Smooth muscle cell of the brain vasculature (primary cell): Measurements from ENCODE around the gene ST6GALNAC6.

ENCODE experiments used
- DNase-seq: peaks from one replicate; pipeline ENCODE4 v3.0.0-alpha.2; 2012; ENCODE audit warnings: low read depth, low spot score

ST6GALNAC6 gene

DNA sequence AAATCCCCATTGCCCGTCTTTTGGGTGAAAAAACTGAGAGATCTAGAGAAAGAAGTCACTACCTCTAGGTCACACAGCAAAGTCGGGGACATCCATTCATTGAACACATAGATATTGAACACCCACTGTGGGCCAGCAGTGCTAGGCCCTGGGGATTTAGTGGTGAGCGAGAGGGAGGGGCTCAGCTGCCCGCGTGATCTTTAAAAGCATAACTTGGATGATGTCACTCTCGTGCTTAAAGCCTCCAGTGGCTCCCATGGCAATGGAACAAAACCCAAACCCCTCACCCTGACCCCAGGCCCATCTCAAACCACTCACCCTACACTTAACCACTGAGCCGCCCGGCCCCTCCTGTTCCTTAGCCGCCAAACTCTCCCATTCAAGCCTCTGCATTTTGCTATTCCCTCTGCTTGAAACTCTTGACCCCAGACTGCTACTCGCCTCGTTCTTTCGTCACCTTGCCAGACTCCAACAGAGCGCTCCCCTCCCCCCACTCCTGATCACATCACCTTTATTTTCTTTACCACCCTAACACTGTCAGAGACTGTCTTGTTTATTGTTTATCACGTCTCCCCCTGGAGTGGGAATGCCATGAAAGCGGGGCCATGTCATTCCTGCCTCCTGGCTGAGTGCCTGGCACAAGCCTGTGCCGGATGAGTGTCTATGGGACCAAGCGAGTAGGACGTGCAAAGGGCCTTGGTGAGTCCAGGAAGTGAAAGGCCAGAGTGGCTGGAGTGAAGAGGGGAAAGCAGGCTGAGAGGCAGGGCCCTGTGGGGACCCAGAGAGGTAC is 31.9 kb upstream of the ST6GALNAC6 start:
- DNase-seq: peak; percentile 50

DNA sequence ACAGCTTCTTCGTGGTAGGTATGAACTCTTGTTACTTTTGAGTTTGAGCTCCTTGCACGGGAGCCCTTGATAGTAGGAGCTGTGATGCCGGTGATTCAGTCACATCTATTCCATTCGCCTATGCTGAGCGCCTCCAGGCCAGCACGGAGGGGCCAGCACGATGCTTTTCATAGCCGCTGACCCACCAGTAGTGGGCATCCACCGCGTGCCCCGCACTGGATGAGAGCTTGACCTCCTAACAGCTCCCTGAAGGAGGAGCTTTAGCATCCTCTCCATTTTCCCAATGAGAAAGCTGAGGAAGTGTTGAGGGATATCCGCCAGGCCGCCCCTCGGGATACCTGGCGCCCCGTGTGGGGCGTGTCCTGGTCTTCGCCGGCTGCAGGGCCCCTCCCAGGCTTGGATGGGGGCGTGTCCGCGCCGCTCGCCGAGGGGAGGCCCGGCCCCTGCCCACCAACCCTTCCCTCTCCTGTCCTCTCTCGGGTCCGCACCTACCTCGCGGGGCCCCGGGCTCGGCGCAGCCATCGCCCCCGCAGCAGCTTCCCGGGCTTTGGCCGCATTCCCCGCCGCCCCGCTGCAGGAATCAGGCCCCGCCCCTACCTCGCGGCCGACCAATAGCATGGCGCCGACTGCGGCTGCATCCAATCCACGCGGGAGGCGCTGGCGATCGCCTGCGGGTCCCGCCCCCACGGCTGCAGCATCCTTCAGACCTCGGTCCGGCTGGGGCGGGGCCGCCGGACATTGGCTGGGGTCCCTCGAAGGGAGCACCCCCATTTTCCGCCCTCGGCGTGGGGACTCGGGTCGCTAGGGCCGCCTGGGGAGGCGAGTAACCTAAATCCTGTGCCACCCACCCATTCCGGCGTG is 31.1 kb upstream of the ST6GALNAC6 start, which contains the start of gene PIP5KL1:
PIP5KL1 (minus strand) TSS at position 547 of the 861 bp plus-strand sequence; CDS start at position 522, 25 bp downstream.
- DNase-seq: peak; percentile 68

DNA sequence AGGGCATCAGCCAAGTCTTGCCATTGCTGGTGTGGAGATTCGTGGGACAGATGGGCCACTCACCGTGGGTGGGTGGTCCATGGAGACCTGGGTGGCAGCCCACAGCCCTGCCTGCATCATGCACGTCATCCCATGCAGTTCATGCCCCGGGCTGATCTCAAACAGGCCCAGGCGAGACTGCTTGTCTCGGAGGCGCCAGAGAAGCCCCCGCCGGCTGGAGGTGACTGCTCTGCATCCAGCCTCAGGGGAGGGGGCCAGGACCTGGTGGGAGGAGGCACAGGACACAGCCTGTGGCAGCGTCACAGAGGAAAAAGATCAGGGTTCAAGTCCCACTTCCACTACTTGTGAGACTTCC is 30.2 kb upstream of the ST6GALNAC6 start:
- no peak for DNase-seq

- DNase-seq: no peak
Measured at GRCh38 chr9:127928676-127929624, 29.5 kb upstream of the ST6GALNAC6 start.

GRCh38 chr9:127927988-127928675 is 28.7 kb upstream of the ST6GALNAC6 start:
- no peak for DNase-seq

GRCh38 chr9:127927201-127927987 is 28.0 kb upstream of the ST6GALNAC6 start:
- DNase-seq: no peak

GRCh38 chr9:127926906-127927200 is 27.4 kb upstream of the ST6GALNAC6 start:
- DNase-seq: no peak

DNA sequence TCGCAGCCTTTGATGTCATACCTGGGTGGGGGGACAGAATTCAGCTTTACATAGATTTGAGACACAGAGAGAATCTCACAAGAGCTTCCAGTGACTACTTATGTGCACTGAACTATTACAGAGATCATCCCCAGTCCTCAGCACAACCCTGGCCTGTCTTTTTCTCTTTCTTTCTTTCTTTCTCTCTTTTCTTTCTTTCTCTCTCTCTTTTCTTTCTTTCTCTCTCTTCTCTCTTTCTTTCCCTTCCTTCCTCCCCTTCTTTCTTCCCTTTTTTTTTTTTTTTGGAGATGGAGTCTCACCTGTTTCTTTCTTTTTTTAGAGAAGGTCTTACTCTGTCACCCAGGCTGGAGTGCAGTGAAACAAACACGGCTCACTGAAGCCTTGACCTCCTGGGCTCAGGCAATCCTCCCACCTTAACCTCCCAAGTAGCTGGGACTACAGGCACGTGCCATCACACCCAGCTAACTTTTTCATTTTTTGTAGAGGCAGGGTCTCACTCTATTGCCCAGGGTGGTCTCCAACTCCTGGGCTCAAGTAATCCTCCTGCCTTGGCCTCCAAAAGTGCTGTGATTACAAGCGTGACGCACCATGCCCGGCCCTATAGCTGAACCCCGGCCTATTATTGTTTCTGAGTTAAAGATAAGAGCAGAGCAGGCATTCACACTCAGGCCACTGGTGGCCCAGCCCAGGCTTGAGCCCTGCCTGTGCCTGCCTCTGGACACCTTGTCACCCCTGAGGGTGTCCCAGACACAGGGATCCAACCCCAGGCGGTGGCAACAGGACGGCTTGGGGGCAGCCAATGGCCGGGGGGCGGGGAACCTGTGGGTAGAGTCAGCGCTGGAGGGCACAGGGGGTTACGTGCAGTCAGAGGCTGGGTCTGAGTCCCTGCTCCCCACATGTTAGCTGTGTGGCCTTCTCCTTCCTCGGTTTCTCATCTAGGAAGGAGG is 26.8 kb upstream of the ST6GALNAC6 start:
- DNase-seq: no peak

GRCh38 chr9:127924736-127925444 is 25.5 kb upstream of the ST6GALNAC6 start:
- no peak for DNase-seq

GRCh38 chr9:127923771-127924170 is 24.4 kb upstream of the ST6GALNAC6 start:
- DNase-seq: no peak

- DNase-seq: no peak
Measured at GRCh38 chr9:127923046-127923445, 23.6 kb upstream of the ST6GALNAC6 start.

- no peak for DNase-seq
Measured at GRCh38 chr9:127921557-127922120, 22.2 kb upstream of the ST6GALNAC6 start.

- no peak for DNase-seq
Measured at GRCh38 chr9:127920794-127921193, 21.4 kb upstream of the ST6GALNAC6 start.

- no peak for DNase-seq
Measured at GRCh38 chr9:127919253-127919815, 19.9 kb upstream of the ST6GALNAC6 start.

DNA sequence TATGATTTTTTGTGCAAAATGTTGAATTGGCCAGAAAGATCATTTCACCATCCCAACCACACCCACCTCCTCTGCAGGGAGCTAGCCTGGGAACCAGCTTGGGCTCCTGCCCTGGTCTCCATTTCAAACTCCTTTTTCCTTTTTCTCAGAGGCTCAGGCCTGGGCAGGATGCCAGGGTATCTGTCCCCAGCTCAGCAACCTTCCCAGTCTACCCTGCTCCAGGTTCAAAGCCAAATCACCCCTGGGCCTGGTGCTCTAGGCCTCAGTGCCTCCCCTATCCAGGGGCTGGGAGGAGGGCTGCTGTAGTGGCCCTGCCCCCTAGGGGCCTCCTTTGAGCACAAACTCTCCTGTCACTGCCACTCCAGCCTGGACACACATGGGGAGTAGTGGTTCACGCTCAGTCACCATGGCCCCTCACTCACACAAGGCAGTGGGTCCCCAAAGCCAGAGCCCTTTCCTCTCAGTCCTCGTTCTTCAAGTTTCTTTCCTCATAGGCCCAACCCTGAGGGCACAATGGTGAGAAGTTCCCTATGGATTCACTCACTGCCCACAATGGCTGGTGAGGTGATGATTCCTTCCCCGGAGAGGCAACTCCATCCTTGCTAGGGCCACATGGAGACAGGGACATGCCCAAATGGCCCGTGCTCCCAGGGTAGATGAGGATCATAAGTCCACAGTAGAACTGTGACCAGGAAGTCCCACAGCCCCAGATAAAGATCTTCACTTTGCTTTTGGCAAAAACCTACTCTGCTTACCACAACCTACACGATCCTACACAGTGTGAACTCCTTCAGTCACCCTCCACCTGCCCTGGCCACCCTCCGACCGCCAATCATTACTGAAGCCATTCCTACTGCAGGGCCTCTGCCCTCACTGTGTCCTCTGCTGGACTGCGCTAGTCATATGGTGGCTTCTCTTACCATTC is 19.0 kb upstream of the ST6GALNAC6 start:
- no peak for DNase-seq

GRCh38 chr9:127917603-127918002 is 18.2 kb upstream of the ST6GALNAC6 start:
- DNase-seq: no peak
